OCI-LY3 (cell line): Measurements from ENCODE around the gene MYOCOS.

ENCODE experiments used
- H2AFZ ChIP-seq: fragments of 200-600, 300-600 bp; shearing (Covaris generic); 2 replicates; pipeline ENCODE4 v1.6.0; 2014; ENCODE audit warnings: antibody characterized with exemption, low read depth, low read length
- H3K27ac ChIP-seq: fragments of 200-600, 300-600 bp; sonication (generic); 2 replicates; pipeline ENCODE4 v1.5.1; 2014; ENCODE audit warnings: mild to moderate bottlenecking, low read length, moderate library complexity, mixed read lengths
- H3K27me3 ChIP-seq: fragments of 200-600, 300-600 bp; sonication (generic); 2 replicates; pipeline ENCODE4 v1.6.1; 2014; ENCODE audit warnings: low read depth, low read length, mixed read lengths
- H3K36me3 ChIP-seq: fragments of 200-600, 300-600 bp; sonication (generic); replicated peaks from 2 replicates; pipeline ENCODE3; 2014; ENCODE audit warnings: low read depth, low read length, mixed read lengths
- H3K4me1 ChIP-seq: fragments of 300-600, 200-600 bp; sonication (generic); 2 replicates; pipeline ENCODE4 v1.6.1; 2014; ENCODE audit warnings: low read length, mixed read lengths
- H3K4me2 ChIP-seq: fragments of 200-600, 300-600 bp; sonication (generic); 2 replicates; pipeline ENCODE4 v1.6.1; 2014; ENCODE audit warnings: low read length, mixed read lengths
- H3K4me3 ChIP-seq: fragments of 300-600, 200-600 bp; sonication (generic); 2 replicates; pipeline ENCODE4 v1.5.1; 2014; ENCODE audit warnings: antibody characterized with exemption, mild to moderate bottlenecking, low read length, moderate library complexity
- H3K79me2 ChIP-seq: fragments of 300-600, 200-600 bp; shearing (Covaris generic); 2 replicates; pipeline ENCODE4 v1.6.1; 2014; ENCODE audit warnings: mild to moderate bottlenecking, low read length, mixed read lengths
- H3K9ac ChIP-seq: fragments of 300-600, 200-600 bp; shearing (Covaris generic); 2 replicates; pipeline ENCODE4 v1.6.0; 2014; ENCODE audit warnings: mild to moderate bottlenecking, low read length, moderate library complexity
- H3K9me3 ChIP-seq: fragments of 200-600, 300-600 bp; shearing (Covaris generic); 2 replicates; pipeline ENCODE4 v1.6.1; 2014; ENCODE audit warnings: low read length, mixed read lengths; ENCODE audit not compliant: insufficient read depth
- H4K20me1 ChIP-seq: fragments of 200-600, 300-600 bp; sonication (generic); 2 replicates; pipeline ENCODE4 v1.6.1; 2016; ENCODE audit warnings: low read length, mixed read lengths; ENCODE audit not compliant: insufficient read depth
- CTCF ChIP-seq: fragments of 200-600, 300-600 bp; sonication (generic); IDR thresholded peaks from 2 replicates; pipeline ENCODE4 v1.5.1; 2014; ENCODE audit warnings: antibody characterized with exemption, low read length, low read depth
- EZH2phosphoT487 ChIP-seq: fragments of 200-600 bp; shearing (Covaris generic); IDR thresholded peaks from 2 replicates; pipeline ENCODE4 v1.6.1; 2018; ENCODE audit warnings: antibody characterized with exemption, mixed run types, low read depth

The MYOCOS gene

GRCh38 chr1:171670739-171671138 is 48.7 kb downstream of the MYOCOS start:
- Histone ChIP-seq H2AFZ (no peak overlapping the region), H3K4me1 (0 out of 2 replicates have a peak, but pooled peaks cover 7% of the 10 kb centered on the region), H3K4me2 (no peak overlapping the region), H3K9ac (no peak overlapping the region), H3K9me3 (no peaks in the 10 kb centered on the region), H3K27ac (no peak overlapping the region), H3K4me3 (no peak overlapping the region), H3K27me3 (no peaks in the 10 kb centered on the region), H3K36me3 (no peaks in the 10 kb centered on the region), H4K20me1 (no peaks in the 10 kb centered on the region), H3K79me2 (no peaks in the 10 kb centered on the region)
- TF ChIP-seq CTCF, result no peak
- TF ChIP-seq EZH2phosphoT487, result no peak

- Histone ChIP-seq H2AFZ (no peak overlapping the region), H3K4me3 (no peak overlapping the region), H3K9ac (no peak overlapping the region), H3K79me2 (no peaks in the 10 kb centered on the region), H3K9me3 (no peaks in the 10 kb centered on the region), H4K20me1 (no peaks in the 10 kb centered on the region), H3K4me2 (no peak overlapping the region), H3K36me3 (no peaks in the 10 kb centered on the region), H3K27ac (no peak overlapping the region), H3K4me1 (peaks cover 17% of the 10 kb centered on the region), H3K27me3 (no peaks in the 10 kb centered on the region)
- TF ChIP-seq CTCF (no peak), EZH2phosphoT487 (no peak)
These were observed 52.7 kb downstream of the MYOCOS start for GRCh38 chr1:171674431-171675405.
